NK-92 treated with Interleukin-12 subunit alpha and Interleukin-12 subunit beta, amount 100 ng/mL, for 24 hours (cell line): ENCODE data around the gene IQSEC1.

ENCODE experiments used
- DNase-seq: peaks from one replicate; lab custom pipeline; 2025; lab: John Stamatoyannopoulos, UW

Gene IQSEC1

DNA sequence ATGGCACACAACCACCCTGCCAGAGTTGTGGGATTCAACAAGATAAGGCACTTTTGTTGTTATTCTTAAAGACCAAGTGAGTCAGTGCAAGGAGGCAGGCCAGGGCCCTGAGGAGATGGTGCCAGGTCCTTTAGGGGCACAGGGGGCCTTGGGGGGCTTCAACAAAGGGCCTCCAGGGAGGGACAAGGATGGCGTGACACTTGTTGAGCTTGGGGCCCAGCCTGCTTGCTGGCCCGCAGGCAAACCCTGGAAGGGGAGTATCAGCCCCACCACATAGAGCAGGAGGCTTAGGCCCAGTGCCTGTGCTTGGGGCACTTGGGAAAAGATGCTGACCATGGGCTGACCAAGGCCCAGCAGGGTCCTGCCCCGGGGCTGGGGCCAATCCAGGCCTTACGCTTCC lies 5.5 kb downstream of the IQSEC1 start:
- no peak for DNase-seq

GRCh38 chr3:13066834-13067233 lies 6.4 kb downstream of the IQSEC1 start:
- no peak for DNase-seq

- DNase-seq = no peak
These were observed 7.0 kb downstream of the IQSEC1 start for GRCh38 chr3:13066236-13066635.

- DNase-seq = no peak
These were observed 7.5 kb downstream of the IQSEC1 start for GRCh38 chr3:13065727-13066126.

- DNase-seq = no peak
These were observed 8.3 kb downstream of the IQSEC1 start for GRCh38 chr3:13064964-13065363.

DNA sequence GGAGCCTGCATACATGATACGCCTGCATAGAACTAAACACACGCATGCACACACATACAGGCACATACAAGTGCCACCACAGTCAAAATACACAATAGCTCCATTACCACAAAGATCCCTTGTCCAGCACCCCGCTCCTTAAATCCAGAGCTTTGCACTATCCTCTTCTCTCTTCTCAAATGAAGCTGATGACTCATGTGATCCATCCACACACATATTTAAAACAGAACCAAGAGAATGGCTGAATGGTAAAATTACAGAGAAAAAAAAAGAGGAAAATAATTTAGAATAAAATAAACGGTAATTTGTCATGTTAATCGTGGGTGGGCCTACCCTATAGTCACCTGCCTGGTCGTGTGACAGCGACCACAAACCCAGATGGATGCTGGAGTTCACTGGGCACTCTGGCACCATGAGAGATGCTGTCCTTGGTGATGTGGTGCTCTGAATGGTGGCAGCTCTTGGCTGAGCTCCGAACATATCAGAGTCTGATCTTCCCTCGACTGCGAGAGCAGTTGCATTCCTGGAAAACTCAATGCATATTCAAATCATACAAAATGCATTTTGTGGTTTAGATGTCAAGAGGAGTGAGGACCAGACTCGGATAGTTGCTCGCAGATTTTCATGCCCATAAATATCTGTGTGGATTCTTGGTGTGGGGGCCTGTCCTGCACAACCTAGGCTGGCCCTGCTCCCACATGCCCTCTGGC lies 8.9 kb downstream of the IQSEC1 start:
- DNase-seq = no peak

GRCh38 chr3:13063225-13063624 lies 10.0 kb downstream of the IQSEC1 start:
- DNase-seq = no peak

DNA sequence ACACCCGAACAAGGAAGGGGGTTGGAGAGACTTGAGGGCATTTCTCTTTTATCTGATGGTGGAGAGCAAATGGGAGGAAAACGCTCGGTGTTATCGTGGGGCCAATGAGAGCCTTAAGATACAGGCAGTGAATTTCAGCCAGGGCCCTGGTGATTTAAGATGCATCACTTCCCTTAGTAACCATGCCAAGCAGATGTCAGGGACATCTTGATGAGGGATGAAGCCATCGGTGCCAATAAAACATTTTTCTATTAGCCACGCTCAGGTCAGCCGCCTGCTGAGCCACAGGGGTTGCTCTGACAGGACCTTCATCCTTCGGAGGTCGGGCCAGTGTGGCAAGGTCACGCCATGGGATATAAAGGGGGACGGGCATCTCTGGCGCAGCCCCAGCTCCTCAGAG lies 10.6 kb downstream of the IQSEC1 start:
- no peak for DNase-seq

DNA sequence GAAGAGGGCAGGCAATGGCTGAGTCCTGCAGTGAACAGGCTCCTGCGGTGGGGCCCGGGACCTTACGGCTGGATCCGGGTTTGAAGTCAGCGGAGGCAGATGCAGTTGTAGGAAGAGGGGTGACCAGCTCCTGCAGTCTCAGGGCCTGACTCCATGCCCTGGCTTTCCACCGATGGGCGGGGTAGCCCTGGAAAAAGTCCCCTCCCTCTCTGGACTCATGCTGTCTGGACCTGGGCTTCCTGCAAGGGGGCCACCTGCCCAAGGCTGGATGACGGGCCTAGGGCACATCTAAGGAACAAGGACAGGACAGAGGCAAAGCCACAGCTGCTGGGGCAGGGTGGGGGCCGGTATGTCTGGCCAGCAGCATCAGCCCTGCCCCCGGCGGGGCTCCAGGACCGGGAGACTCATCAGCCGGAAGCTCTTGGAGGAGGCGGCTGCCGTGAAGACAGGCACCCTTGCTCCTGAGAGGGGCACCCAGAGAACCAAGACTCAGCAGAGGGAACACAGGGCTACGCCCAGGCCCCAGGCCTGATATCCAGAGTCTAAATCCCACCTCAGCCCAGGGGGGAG lies 12.8 kb downstream of the IQSEC1 start:
- DNase-seq = no peak

DNA sequence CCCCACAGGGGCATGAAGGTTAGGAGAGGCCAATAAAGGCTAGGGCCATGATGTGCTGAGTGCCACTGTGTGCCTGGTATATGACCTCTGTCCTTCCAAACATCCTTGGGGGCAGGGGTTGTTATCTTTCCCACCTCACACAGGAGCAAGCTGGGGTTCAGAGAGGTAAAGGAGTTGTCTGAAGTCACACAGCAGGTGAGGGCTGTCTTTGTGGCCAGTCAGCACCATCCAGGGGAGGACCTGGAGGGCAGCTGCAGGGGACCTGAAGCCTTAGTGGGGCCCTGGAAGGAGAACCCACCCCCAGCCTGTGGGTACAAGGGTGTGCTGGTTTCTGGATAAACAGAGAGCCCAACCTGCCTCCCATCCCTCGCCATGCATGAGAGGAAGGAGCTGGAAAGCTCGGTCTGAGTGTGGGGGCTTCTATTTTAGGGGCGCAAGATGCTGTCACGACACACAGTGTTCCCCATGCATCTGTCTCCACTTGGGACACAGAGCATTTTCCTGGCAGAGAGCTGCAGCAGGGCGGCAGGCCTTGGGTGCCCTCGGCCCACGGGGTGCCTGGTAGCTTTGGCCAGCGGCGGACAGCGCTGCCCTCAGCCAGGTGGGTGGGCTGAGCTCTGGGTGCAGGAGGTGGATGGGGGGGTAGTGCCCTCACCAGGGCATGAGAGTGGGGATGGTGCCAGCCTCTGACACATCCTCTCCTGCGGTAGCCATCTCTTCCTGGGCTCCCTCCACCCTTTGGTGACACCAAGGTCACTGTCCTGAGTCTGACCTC lies 14.7 kb downstream of the IQSEC1 start:
- DNase-seq = no peak

GRCh38 chr3:13057282-13058040 lies 15.8 kb downstream of the IQSEC1 start:
- DNase-seq = no peak

DNA sequence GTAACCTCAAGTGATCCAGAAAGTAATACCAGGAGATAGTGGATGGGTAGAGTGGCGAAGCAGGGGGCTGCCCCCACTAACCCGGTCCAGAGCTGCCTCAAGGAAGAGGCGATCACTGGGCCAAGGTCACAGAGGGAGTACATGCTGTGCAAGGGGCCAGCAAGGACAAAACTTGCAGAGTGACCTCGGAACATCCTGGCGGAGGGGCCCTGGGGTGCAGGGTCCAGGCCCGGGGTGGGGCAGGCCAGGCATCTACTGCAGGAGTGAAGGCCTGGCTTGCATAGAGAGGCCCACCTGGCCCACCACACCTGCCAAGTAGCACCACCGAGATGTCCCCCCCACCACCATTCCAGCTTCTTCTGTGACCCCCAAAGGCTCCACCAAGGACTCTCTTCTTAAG lies 17.6 kb downstream of the IQSEC1 start:
- DNase-seq = no peak

- no peak for DNase-seq
These were observed 18.6 kb downstream of the IQSEC1 start for GRCh38 chr3:13054341-13055285.

- DNase-seq = no peak
These were observed 19.3 kb downstream of the IQSEC1 start for GRCh38 chr3:13053893-13054292.

- DNase-seq = no peak
These were observed 19.8 kb downstream of the IQSEC1 start for GRCh38 chr3:13053420-13053819.

GRCh38 chr3:13052191-13052820 lies 20.9 kb downstream of the IQSEC1 start:
- no peak for DNase-seq

DNA sequence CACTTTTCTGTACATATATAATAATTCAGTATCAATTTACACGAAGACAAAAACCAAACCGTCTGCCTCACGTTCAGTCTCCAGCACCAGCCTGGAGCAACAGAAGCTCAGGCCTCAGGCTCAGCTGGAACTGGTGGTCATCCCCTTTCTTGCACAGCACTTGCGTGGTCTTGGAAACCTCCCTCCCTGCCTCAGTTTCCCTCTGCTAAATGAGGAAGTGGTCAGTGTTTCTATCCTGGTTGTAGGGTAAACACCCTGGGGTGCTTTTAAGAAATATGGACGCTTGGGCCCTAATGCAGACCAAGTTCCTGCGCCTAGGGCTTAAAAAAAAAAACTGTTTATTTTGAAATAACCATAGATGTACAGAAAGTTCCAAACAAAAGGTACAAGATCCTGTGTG lies 21.6 kb downstream of the IQSEC1 start:
- no peak for DNase-seq

DNA sequence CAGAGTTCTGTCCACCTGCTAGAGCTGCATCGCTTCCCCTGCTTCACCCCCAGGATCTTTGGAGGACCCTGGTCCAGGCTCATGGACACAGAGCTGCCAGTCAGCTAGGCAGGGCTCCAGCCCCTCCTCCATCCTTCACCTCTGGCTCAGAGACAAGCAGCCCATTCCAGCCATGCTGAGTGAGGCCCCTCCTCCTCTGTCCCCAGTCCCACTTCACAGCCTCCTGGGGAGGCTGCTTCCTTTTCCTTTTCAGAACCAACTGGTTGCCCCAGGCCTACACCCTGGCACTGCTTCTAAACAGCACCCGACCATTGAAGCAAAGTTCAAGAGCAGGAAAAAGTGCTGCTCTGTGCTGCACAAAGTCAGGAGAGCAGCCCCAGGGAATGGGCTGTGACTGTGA lies 22.2 kb downstream of the IQSEC1 start:
- no peak for DNase-seq

GRCh38 chr3:13050446-13050845 lies 22.8 kb downstream of the IQSEC1 start:
- DNase-seq = no peak

- no peak for DNase-seq
These were observed 23.8 kb downstream of the IQSEC1 start for GRCh38 chr3:13049400-13049799.
